Peyer's patch (tissue), 4 donors: ENCODE measurements around the gene ANK2. TPM values are rescaled to one million over a fixed set of nuclear protein-coding genes. Genes with fewer than 3 reads are reported as not detected.

Experiments
- DNase-seq, 3 donors: peaks; one replicate each; pipeline ENCODE4 v3.0.0-alpha.2; 2017 to 2019
- H3K27ac ChIP-seq, 4 donors: fragments of 200-600 bp; sonication (generic); one replicate each; pipeline ENCODE4 v1.5.1; 2016 to 2019
- H3K27me3 ChIP-seq, 2 donors: fragments of 200-600 bp; sonication (generic); one replicate each; pipeline ENCODE4 v1.5.1; 2019
- H3K36me3 ChIP-seq, 3 donors: fragments of 200-600 bp; sonication (generic); one replicate each; pipeline ENCODE4 v1.5.1; 2016 to 2019
- H3K4me1 ChIP-seq, 4 donors: fragments of 200-600 bp; sonication (generic); one replicate each; pipeline ENCODE4 v1.5.1; 2016 to 2019
- H3K4me3 ChIP-seq, 4 donors: fragments of 200-600 bp; sonication (generic); 1 replicate in 3 of 4; 2 replicates in 1 of 4; pipeline ENCODE4 v1.5.1; 2016 to 2019; ENCODE audit warnings: mild to moderate bottlenecking in 1 of 4
- H3K9me3 ChIP-seq, 4 donors: fragments of 200-600 bp; sonication (generic); one replicate each; pipeline ENCODE4 v1.5.1; 2016 to 2019; ENCODE audit warnings: mild to moderate bottlenecking in 1 of 4
- CTCF ChIP-seq, 6 experiments: fragments of 450-650 bp in 4 of 6; fragments of 200-600 bp in 2 of 6; sonication (generic) in 1 of 6; IDR thresholded peaks; one replicate each; pipeline ENCODE4 v1.5.1; 2017 to 2019; ENCODE audit warnings: antibody characterized with exemption in 6 of 6, mild to moderate bottlenecking in 3 of 6, moderate library complexity in 1 of 6
- POLR2A ChIP-seq, 2 donors: fragments of 450-650 bp; IDR thresholded peaks; one replicate each; pipeline ENCODE4 v1.5.1; 2017; ENCODE audit warnings: antibody characterized with exemption in 2 of 2, mild to moderate bottlenecking in 2 of 2, moderate library complexity in 2 of 2
- total RNA-seq, 4 donors: library from RNA; depleted of rRNA; stranded (reverse); fragments of >200 nt; gene quantifications; one replicate each; pipeline ENCODE4 v1.1.0, GENCODE V29; 2016

ANK2 gene
- total RNA-seq, 4 donors from 2014 or later = 5.3 to 85.0 (median 21.1) TPM

- no peak for TF ChIP-seq POLR2A (IDR thresholded peaks at IDR 0.05)
- no peak for TF ChIP-seq CTCF (IDR thresholded peaks at IDR 0.05)
- no peak overlapping the region for H3K27ac ChIP-seq
These were observed 99.5 kb downstream of the ANK2 start for GRCh38 chr4:113148925-113149324.

GRCh38 chr4:113153529-113154101 lies 104.2 kb downstream of the ANK2 start:
- Histone ChIP-seq H3K9me3 (peaks cover 0 to 2% (median 0%) of the 10 kb centered on the region in 4 donors), H3K27me3 (no peaks in the 10 kb centered on the region), H3K36me3 (no peaks in the 10 kb centered on the region), H3K4me1 (no peaks in the 10 kb centered on the region), H3K27ac (no peak overlapping the region), H3K4me3 (no peak overlapping the region)
- DNase-seq = no peak
- peak in 1 of 6 experiments; percentile 25 for TF ChIP-seq CTCF (IDR thresholded peaks at IDR 0.05)
- no peak for TF ChIP-seq POLR2A (IDR thresholded peaks at IDR 0.05)

More at GRCh38 chr4:113148925-113149324, 99.5 kb downstream of the ANK2 start:
- no peaks in the 10 kb centered on the region for H3K36me3 ChIP-seq
- no peak for DNase-seq
- H3K27me3 ChIP-seq = no peaks in the 10 kb centered on the region
- no peaks in the 10 kb centered on the region for H3K9me3 ChIP-seq
- H3K4me1 ChIP-seq = peaks cover 0 to 7% (median 2%) of the 10 kb centered on the region in 4 donors
- H3K4me3 ChIP-seq = no peak overlapping the region

- H3K36me3 ChIP-seq = no peaks in the 10 kb centered on the region
- peaks cover 0 to 2% (median 0%) of the 10 kb centered on the region in 4 donors for H3K9me3 ChIP-seq
- H3K27ac ChIP-seq = no peak overlapping the region
- no peaks in the 10 kb centered on the region for H3K27me3 ChIP-seq
- no peak overlapping the region for H3K4me3 ChIP-seq
- DNase-seq = no peak
- H3K4me1 ChIP-seq = no peaks in the 10 kb centered on the region
- TF ChIP-seq CTCF (IDR thresholded peaks at IDR 0.05) = no peak
- no peak for TF ChIP-seq POLR2A (IDR thresholded peaks at IDR 0.05)
These were observed 104.8 kb downstream of the ANK2 start for GRCh38 chr4:113154281-113154680.

- H3K4me3 ChIP-seq = no peak overlapping the region
These were observed 107.8 kb downstream of the ANK2 start for GRCh38 chr4:113157086-113157857.

GRCh38 chr4:113159942-113160545 lies 110.6 kb downstream of the ANK2 start:
- Histone ChIP-seq H3K27me3 (no peaks in the 10 kb centered on the region), H3K9me3 (no peaks in the 10 kb centered on the region), H3K4me1 (no peaks in the 10 kb centered on the region), H3K27ac (no peak overlapping the region), H3K36me3 (no peaks in the 10 kb centered on the region), H3K4me3 (no peak overlapping the region)
- no peak for DNase-seq
- TF ChIP-seq CTCF (IDR thresholded peaks at IDR 0.05) = no peak
- no peak for TF ChIP-seq POLR2A (IDR thresholded peaks at IDR 0.05)

More at GRCh38 chr4:113157086-113157857, 107.8 kb downstream of the ANK2 start:
- H3K36me3 ChIP-seq = no peaks in the 10 kb centered on the region
- TF ChIP-seq POLR2A (IDR thresholded peaks at IDR 0.05) = no peak
- no peak for TF ChIP-seq CTCF (IDR thresholded peaks at IDR 0.05)
- no peaks in the 10 kb centered on the region for H3K27me3 ChIP-seq
- peaks cover 0 to 2% (median 0%) of the 10 kb centered on the region in 4 donors for H3K9me3 ChIP-seq
- H3K27ac ChIP-seq = no peak overlapping the region
- H3K4me1 ChIP-seq = no peaks in the 10 kb centered on the region
- no peak for DNase-seq
